Measurements from ENCODE around the gene FBXO17.
"Not testable (repeated sequence)": the region's sequence is repeated elsewhere in the genome, so short reads cannot be mapped to it uniquely, and the experiment has no call there.

The FBXO17 gene

DNA sequence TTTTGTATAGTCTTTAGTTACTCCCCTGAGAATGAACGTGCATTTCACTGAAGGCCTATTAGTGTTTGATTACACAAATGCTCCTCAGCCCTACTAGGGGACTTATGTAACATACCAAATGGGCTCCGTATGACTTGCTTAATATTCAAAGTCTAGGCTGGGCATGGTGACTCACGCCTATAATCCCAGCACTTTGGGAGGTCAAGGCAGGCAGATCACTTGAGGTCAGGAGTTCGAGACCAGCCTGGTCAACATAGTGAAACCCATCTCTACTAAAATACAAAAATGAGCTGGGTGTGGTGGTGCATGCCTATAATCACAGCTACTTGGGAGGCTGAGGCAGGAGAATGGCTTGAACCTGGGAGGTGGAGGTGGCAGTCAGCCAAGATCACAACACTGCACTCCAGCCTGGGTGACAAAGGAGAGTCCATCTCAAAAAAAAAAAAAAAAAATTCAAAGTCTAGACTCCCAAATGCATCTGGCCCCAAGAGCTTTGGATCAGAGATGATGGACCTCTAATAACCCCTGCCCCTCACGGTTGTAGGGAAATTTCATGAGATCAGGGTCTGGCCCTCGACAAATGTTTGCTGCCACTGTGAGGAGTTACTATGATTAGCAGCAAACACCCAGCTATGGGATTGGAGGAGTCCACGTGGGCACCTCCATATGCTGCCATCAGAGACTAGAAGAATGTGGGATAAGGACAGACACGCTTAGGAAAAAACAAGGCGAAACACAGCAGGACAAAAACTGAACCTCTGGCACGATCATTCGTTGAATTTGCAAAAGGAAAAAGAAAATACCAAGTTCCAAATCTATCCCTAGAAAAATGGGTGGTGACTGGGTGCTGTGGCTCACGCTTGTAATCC, 4.6 kb downstream of the FBXO17 start:
- TF ChIP-seq GATA1 (IDR thresholded peaks at IDR 0.05; ENCODE audit: low read depth, low read length) (no peak), POLR2A (IDR thresholded peaks at IDR 0.05; ENCODE audit: low read length) (no peak)
- no peak for DNase-seq

DNA sequence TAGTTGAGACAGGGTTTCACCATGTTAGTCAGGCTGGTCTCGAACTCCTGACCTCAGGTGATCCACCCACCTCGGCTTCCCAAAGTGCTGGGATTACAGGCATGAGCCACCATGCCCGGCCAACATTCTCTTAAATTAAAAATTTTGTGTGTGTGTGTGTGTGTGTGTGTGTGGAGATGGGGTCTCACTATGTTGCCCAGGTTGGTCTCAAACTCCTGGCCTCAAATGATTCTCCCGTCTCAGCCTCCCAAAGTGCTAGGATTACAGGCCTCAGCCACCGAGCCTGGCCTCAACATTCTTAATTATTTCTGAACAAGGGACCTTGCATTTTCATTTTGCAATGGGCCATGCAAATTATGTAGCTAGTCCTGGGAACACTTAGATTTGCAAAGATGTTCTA, 9.4 kb downstream of the FBXO17 start:
- DNase-seq, result not testable (repeated sequence)

DNA sequence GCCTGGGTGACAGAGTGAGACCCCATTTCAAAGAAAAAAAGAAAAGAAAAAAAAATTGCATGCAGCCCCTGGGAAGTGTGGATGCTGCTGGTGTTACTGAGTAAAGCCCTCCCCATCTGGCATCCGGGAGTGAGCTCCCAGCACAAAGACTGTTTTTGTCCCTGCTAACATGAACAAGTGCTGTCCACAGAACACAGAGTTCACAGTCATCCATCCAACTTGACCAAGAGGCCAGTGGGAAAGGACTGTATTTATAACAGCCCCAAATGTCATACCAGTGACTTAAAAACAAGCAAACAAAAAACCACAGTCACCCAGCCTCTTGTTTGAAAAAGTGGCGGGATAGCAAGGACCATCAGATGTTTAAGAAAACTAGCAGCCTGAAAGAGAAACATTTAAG, 10.8 kb downstream of the FBXO17 start:
- TF ChIP-seq GATA1 (IDR thresholded peaks at IDR 0.05; ENCODE audit: low read depth, low read length) (no peak), POLR2A (IDR thresholded peaks at IDR 0.05; ENCODE audit: low read length) (no peak)
- DNase-seq, result no peak

DNA sequence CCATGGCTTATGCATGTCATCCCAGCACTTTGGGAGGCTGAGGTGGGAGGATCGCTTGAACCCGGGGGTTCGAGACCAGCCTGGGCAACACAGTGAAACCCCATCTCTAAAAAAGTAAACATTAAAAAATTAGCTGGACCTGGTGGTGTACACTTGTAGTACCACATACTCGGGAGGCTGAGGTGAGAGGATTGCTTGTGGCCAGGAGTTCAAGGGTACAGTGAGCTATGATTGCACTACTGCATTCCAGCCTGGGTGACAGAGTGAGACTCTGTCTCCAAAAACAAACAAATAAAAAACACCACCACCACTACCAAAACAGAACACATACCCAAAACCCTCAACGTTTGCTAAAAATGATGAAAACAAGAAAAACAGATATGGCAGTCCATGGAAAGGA, 15.9 kb downstream of the FBXO17 start:
- TF ChIP-seq POLR2A (IDR thresholded peaks at IDR 0.05; ENCODE audit: low read length) (no peak), GATA1 (IDR thresholded peaks at IDR 0.05; ENCODE audit: low read depth, low read length) (no peak)
- DNase-seq, result no peak

DNA sequence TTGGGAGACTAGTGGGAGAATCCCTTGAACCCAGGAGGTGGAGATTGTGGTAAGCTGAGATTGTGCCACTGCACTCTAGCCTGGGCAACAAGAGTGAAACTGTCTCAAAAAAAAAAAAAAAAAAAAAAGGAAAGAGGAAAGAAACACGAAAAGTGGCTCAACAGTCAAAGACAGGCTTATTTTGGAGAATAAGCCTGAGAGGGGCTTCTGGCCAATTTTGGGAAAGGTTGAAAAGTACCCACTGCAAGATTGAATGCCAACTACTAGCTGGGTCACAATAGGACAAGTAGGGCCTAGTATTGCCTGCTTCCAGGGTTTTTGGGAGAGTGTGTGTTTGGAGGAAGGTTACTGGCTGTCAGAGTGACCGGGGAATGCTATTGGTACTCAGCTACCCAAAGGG, 17.2 kb downstream of the FBXO17 start:
- TF ChIP-seq GATA1 (IDR thresholded peaks at IDR 0.05; ENCODE audit: low read depth, low read length), result no peak
- no peak for DNase-seq

DNA sequence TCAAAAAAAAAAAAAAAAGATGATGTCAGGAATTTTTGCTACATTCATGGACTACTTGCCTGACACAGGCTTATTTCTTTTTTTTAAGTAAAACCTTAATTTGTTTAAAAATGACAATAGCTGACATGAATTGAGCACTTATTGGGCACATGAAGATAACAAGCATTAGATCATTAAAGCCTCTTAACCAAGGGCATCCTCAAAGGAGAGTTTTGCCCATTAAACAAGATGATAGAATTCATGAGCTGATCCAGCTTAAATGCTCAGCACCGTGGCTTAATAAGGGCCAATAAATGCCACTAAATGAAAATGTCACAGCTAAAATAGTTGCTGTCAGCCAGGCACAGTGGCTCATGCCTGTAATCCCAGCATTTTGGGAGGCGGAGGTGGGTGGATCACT, 19.3 kb downstream of the FBXO17 start:
- TF ChIP-seq POLR2A (IDR thresholded peaks at IDR 0.05; ENCODE audit: low read length) (no peak), GATA1 (IDR thresholded peaks at IDR 0.05; ENCODE audit: low read depth, low read length) (no peak)
- no peak for DNase-seq

DNA sequence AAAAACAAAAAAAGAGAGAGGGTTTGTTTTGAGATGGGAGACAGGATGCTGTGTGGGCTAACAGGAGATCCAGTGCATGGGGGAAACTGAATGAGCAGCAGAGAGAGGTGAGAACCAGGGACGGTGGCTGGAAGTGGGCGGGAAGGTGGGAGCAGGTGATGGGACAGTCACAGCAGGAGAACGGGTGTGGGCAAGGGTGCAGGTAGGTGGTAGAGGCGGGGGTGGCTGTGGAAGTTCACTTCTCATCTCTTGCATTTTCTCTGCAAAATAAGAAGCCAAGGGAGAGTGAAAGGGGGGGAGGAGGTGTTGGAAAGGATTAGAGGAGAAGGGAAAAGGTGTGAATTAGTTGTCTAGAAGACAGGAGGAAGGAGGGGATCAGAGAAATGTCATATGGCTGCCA, 21.9 kb downstream of the FBXO17 start:
- no peak for DNase-seq
- no peak for TF ChIP-seq GATA1 (IDR thresholded peaks at IDR 0.05; ENCODE audit: low read depth, low read length)
- no peak for TF ChIP-seq POLR2A (IDR thresholded peaks at IDR 0.05; ENCODE audit: low read length)

DNA sequence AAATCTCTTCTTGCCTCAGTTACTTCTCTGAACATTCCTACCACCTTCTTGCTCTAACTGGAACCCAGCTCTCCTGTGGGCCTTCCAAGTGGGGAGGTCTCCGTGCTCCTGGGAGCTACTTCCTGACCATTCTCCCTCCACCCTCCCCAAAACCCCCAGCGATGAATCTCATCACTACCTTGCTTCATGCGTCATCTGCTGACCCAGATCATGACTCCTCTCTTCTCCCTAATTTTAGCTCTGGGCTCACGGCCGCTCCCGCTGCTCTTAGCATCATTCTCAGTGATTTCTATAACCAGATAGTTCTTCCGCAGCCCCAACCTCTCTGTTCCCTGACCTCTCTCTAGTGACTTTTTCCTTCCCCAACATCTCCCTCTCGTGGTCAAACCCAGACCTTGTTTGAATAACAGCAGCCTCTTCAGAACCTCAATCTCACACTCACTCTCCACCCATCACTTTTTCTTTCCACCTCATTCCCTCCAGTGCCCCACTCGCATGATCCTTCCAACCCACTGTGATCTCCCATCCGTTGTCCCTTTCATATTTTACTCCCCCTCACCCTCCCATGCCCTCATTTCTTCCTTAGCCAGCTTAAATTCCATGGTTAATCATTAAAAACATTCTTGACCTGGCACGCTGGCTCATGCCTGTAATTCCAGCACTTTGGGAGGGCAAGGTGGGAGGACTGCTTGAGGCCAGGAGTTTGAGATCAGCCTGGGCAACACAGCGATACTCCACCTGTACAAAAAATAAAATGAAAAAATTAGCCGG, 23.0 kb downstream of the FBXO17 start:
- DNase-seq, result peak; percentile 53 to 64
- TF ChIP-seq POLR2A (IDR thresholded peaks at IDR 0.05; ENCODE audit: low read length) (no peak), GATA1 (IDR thresholded peaks at IDR 0.05; ENCODE audit: low read depth, low read length) (no peak)

DNA sequence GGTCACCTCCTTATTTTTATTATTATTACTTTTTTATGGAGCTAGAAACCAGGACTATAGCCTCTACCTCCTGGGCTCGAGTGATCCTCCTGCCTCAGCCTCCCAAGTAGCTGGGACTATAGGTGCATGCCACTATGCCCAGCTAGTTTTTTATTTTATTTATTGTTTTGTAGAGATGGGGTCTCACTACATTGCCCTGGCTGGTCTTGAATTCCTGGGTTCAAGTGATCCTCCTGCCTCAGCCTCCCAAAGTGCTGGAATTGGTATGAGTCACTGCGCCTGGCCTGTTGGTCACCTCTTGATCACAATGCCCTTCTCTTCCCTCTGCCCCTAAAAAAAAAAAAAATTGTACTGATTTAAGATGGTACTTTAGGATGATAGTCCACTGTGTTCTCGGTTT, 24.4 kb downstream of the FBXO17 start:
- DNase-seq, result no peak
- TF ChIP-seq GATA1 (IDR thresholded peaks at IDR 0.05; ENCODE audit: low read depth, low read length) (no peak), POLR2A (IDR thresholded peaks at IDR 0.05; ENCODE audit: low read length) (no peak)

DNA sequence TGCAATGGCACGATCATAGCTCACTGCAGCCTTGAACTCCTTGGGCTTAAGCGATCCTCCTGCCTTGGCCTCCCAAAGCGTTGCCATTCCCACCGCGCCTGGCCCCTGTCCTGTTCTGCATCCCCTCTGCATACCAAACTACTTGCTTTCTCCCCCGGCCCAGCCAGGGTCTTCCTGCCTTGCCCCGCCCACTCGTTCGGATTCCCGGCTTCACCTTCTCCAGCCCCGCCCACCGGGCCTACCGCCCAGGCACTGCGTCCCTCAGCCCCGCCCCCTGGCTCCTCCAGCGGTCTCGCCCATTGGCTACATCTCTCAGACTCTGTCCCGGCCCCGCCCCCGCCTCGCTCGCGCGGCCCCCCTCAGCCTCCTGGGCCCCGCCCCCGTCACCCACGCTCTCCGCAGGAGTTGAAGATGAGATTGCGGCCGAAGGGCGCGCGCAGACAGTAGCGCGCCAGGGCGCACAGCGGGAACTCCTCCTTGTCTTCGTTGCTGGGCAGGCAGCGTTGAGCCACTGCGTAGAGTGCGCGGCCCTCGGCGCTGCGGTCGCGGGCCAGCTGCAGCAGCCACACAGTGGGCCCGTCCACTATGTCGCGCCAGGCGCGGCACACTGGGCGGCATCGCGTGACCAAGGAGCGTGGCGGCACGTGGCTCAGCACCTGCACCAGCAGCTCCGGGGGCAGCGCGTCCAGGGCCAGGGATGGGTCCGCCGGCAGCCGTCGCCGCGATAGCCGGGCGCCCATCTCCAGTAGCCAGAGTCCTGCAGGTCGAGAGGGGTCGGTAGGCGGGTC, 25.8 kb downstream of the FBXO17 start:
- peak; percentile 70 to 76 for DNase-seq
- no peak for TF ChIP-seq GATA1 (IDR thresholded peaks at IDR 0.05; ENCODE audit: low read depth, low read length)
- TF ChIP-seq POLR2A (IDR thresholded peaks at IDR 0.05; ENCODE audit: low read length), result no peak

DNA sequence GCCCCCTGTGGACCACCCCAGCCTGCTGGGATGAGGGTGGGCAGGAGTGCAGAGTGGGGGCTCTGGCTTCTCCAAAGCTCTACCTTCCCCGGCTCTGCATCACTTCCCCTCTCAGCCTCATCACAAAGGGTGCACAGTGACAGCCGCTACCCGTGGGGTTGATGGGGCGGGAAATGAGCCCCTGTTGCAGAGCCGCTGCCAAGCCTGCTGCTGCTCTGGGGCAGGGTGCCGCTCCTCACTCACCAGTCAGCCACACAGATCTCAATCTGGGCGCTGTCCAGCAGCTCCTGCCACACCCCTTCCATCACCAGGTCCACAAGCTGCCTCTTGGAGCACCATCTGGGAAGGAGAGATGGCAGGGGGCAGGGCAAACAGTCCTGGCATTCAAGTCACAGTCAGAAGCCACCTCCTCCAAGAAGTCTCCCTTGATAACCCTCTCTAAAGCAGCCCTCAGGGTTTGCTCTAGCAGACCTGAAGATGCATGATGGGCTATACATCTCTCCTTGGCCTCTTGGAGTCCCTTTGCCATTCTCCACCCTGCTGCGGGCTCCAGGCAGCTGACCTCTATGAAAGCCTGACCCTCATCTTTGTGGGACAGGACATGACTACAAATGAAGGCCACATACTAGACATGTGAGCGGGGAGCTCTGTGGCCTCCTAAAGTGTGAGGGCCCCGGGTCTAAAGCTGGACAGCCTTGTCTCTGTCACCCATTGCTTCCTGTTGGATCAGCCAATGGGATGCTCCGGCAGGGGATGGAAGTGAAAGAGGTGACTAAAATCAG, 29.1 kb downstream of the FBXO17 start:
- TF ChIP-seq POLR2A (IDR thresholded peaks at IDR 0.05; ENCODE audit: low read length), result no peak
- TF ChIP-seq GATA1 (IDR thresholded peaks at IDR 0.05; ENCODE audit: low read depth, low read length), result no peak
- DNase-seq, result no peak

DNA sequence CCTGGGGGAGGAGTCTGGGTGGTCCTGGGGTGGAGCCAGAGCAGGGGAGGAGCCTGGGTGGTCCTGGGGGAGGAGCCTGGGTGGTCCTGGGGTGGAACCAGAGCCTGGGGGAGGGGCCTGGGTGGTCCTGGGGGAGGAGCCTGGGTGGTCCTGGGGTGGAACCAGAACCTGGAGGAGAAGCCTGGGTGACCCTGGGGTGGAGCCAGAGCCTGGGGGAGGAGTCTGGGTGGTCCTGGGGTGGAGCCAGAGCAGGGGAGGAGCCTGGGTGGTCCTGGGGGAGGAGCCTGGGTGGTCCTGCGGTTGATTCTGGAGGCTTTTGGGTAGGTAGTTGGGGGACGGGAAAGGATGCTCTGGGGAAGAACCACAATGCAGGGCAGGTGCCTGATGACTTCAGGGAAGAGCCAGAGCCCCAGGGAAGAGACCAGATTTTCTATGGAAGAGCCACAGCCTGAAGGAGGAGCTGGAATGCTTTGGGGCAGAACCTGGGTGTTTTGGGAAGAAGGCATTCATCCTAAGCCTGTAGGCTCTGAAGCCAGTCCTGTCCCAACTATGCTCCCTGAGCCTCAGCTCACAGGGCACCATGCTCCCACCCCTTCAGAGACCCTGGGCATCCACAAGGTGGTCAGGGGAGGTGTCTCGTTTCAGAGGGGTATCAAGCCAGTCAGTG, 29.8 kb downstream of the FBXO17 start:
- TF ChIP-seq GATA1 (IDR thresholded peaks at IDR 0.05; ENCODE audit: low read depth, low read length), result no peak
- no peak for TF ChIP-seq POLR2A (IDR thresholded peaks at IDR 0.05; ENCODE audit: low read length)
- no peak for DNase-seq

DNA sequence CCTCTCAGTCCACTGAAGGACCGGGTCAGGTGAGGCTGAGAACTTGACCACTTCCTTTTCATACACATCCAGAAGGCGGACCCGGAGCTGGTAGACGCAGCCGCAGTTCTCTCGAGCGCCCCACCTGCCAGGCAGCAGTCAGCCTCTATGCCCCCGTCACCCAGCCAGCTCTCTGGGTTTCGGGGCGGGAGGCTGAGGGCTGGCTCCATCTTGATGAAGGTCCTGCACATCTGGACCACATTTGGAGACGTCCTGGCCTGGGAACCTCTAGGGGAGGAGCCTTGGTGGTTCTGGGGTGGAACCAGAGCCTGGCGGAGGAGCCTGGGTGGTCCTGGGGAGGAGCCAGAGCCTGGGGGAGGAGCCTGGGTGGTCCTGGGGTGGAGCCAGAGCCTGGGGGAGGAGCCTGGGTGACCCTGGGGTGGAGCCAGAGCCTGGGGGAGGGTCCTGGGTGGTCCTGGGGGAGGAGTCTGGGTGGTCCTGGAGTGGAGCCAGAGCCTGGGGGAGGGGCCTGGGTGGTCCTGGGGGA, 30.5 kb downstream of the FBXO17 start:
- TF ChIP-seq GATA1 (IDR thresholded peaks at IDR 0.05; ENCODE audit: low read depth, low read length), result no peak
- no peak for TF ChIP-seq POLR2A (IDR thresholded peaks at IDR 0.05; ENCODE audit: low read length)
- peak in 1 of 2 experiments; percentile 19 for DNase-seq

Data from erythroblast (primary cell).